PFSK-1 (cell line): ENCODE results near the gene HTR1D.

Source experiments
- POLR2AphosphoS5 ChIP-seq: IDR thresholded peaks from 2 replicates; pipeline ENCODE4 v1.6.1; 2012; ENCODE audit warnings: low read depth, mild to moderate bottlenecking, control low read depth, low read length, moderate library complexity
- SIN3A ChIP-seq: IDR thresholded peaks from 2 replicates; pipeline ENCODE4 v1.6.1; 2012; ENCODE audit warnings: mild to moderate bottlenecking, low read length, moderate library complexity, borderline replicate concordance; ENCODE audit not compliant: insufficient read depth
- TAF1 ChIP-seq: IDR thresholded peaks from 2 replicates; pipeline ENCODE4 v1.6.1; 2012; ENCODE audit warnings: low read length, control low read depth, borderline replicate concordance; ENCODE audit not compliant: insufficient read depth
- TF ChIP-seq, protein P1 (sequence below), 2 experiments: IDR thresholded peaks; 2 replicates each; pipeline versions ENCODE4 v1.6.1 to v1.8.0; 2011 to 2012; ENCODE audit warnings: low read depth in 2 of 2, low read length in 2 of 2, control low read depth in 1 of 2, inconsistent platforms in 1 of 2, mild to moderate bottlenecking in 1 of 2, moderate library complexity in 1 of 2; ENCODE audit not compliant: insufficient read depth in 1 of 2

DNA sequence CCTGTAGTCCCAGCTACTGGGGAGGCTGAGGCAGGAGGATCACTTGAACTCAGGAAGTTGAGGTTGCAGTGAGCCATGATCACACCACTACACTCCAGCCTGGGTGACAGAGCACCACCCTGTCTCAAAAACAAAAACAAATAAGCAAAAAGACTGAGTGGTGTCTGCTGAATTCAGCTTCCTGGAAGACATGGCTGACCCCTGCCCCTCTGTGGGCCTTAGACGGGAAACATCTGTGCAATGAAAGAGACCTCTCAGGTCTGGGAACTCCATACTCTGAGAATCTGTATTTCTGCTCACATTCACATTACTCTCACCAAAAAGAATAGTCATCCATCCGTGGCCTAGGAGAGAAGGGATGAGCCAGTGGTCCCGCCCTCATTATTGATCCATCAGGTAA is 2.0 kb downstream of the HTR1D start:
- TF ChIP-seq SIN3A (no peak), TAF1 (no peak), POLR2AphosphoS5 (no peak)
- TF ChIP-seq, protein P1, sequence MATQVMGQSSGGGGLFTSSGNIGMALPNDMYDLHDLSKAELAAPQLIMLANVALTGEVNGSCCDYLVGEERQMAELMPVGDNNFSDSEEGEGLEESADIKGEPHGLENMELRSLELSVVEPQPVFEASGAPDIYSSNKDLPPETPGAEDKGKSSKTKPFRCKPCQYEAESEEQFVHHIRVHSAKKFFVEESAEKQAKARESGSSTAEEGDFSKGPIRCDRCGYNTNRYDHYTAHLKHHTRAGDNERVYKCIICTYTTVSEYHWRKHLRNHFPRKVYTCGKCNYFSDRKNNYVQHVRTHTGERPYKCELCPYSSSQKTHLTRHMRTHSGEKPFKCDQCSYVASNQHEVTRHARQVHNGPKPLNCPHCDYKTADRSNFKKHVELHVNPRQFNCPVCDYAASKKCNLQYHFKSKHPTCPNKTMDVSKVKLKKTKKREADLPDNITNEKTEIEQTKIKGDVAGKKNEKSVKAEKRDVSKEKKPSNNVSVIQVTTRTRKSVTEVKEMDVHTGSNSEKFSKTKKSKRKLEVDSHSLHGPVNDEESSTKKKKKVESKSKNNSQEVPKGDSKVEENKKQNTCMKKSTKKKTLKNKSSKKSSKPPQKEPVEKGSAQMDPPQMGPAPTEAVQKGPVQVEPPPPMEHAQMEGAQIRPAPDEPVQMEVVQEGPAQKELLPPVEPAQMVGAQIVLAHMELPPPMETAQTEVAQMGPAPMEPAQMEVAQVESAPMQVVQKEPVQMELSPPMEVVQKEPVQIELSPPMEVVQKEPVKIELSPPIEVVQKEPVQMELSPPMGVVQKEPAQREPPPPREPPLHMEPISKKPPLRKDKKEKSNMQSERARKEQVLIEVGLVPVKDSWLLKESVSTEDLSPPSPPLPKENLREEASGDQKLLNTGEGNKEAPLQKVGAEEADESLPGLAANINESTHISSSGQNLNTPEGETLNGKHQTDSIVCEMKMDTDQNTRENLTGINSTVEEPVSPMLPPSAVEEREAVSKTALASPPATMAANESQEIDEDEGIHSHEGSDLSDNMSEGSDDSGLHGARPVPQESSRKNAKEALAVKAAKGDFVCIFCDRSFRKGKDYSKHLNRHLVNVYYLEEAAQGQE (IDR thresholded peaks at IDR 0.05; ENCODE audit: insufficient read depth in 1 of 2, low read depth in 2 of 2, low read length in 2 of 2): no peak
